PC-9 (cell line): ENCODE data around the gene DYNC2H1.

Experiments used
- CTCF ChIP-seq: fragments of 200-600 bp; sonication (generic); conservative IDR thresholded peaks from 2 replicates; pipeline ENCODE4 v1.6.1; 2017; ENCODE audit warnings: mixed run types, antibody characterized with exemption, mild to moderate bottlenecking, moderate library complexity
- EZH2 ChIP-seq: fragments of 200-600 bp; sonication (generic); IDR thresholded peaks from 2 replicates; pipeline ENCODE4 v1.8.0; 2017; ENCODE audit warnings: antibody characterized with exemption, low read depth

- no peak for TF ChIP-seq CTCF
- TF ChIP-seq EZH2, result no peak
Observed at GRCh38 chr11:103315248-103315647, 206.0 kb downstream of the DYNC2H1 start.
